ENCODE measurements around the gene SPATC1L.

DNA sequence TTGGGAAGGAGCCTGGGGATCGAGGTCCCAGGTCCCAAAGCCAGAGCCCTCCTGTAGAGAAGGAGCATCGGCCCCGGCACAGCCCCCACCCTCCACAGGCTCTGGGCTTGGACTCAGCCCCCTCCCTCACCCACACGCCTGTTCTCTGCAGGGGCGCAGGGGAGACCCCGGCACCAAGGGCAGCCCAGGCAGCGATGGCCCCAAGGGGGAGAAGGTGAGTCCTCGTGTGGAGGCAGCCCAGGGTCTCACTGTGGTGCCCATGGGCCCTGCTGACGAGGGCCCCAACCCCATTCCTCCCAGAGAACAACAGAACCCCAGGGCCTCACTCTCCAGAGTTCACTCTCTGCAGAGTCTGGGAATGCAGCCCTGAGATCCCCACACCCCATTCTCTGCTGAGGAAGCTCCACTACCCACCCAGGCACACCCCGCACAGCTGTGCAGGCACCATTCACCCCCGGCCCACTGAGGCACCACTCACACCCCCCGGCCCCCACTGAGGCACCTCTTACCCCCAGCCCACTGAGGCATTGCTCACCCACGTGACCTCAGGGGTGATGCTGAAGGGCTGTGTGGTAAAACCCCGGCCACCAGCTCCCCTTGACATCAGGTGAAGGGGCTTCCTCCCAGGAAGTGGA lies 64.5 kb downstream of the SPATC1L start:
- TF ChIP-seq, protein P1, sequence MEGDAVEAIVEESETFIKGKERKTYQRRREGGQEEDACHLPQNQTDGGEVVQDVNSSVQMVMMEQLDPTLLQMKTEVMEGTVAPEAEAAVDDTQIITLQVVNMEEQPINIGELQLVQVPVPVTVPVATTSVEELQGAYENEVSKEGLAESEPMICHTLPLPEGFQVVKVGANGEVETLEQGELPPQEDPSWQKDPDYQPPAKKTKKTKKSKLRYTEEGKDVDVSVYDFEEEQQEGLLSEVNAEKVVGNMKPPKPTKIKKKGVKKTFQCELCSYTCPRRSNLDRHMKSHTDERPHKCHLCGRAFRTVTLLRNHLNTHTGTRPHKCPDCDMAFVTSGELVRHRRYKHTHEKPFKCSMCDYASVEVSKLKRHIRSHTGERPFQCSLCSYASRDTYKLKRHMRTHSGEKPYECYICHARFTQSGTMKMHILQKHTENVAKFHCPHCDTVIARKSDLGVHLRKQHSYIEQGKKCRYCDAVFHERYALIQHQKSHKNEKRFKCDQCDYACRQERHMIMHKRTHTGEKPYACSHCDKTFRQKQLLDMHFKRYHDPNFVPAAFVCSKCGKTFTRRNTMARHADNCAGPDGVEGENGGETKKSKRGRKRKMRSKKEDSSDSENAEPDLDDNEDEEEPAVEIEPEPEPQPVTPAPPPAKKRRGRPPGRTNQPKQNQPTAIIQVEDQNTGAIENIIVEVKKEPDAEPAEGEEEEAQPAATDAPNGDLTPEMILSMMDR (conservative IDR thresholded peaks at IDR 0.05; ENCODE audit: low read length), result no peak
- TF ChIP-seq EZH2phosphoT487 (IDR thresholded peaks at IDR 0.05; ENCODE audit: borderline replicate concordance, low read depth, low read length), result no peak

Measured in OCI-LY7 (cell line).